NOMO-1 treated with dmso at 0.1 percent for 144 hours (cell line): Measurements from ENCODE around the gene HNRNPL.
"Not testable (repeated sequence)": the region's sequence is repeated elsewhere in the genome, so short reads cannot be mapped to it uniquely, and the experiment has no call there.

Experiments used
- DNase-seq: peaks from one replicate; lab custom pipeline; 2025; ENCODE audit not compliant: unreplicated experiment; lab: John Stamatoyannopoulos, UW

HNRNPL gene

GRCh38 chr19:38869836-38870607 is 20.2 kb upstream of the HNRNPL start:
- no peak for DNase-seq

- no peak for DNase-seq
These were observed 19.5 kb upstream of the HNRNPL start for GRCh38 chr19:38869160-38869835.

- DNase-seq = no peak
These were observed 18.8 kb upstream of the HNRNPL start for GRCh38 chr19:38868551-38868950.

- no peak for DNase-seq
These were observed 17.5 kb upstream of the HNRNPL start for GRCh38 chr19:38867171-38867780.

- DNase-seq = no peak
These were observed 12.7 kb upstream of the HNRNPL start for GRCh38 chr19:38862321-38863059.

GRCh38 chr19:38861368-38861767 is 11.6 kb upstream of the HNRNPL start:
- no peak for DNase-seq

- DNase-seq = not testable (repeated sequence)
These were observed 9.9 kb upstream of the HNRNPL start for GRCh38 chr19:38859631-38860204.

- DNase-seq = no peak
These were observed 7.0 kb upstream of the HNRNPL start for GRCh38 chr19:38856813-38857212.

- not testable (repeated sequence) for DNase-seq
These were observed 6.0 kb upstream of the HNRNPL start for GRCh38 chr19:38855751-38856150.

- DNase-seq = not testable (repeated sequence)
These were observed 5.2 kb upstream of the HNRNPL start for GRCh38 chr19:38854961-38855360.

GRCh38 chr19:38853214-38853613 is 3.4 kb upstream of the HNRNPL start:
- no peak for DNase-seq

GRCh38 chr19:38852231-38853044 is 2.7 kb upstream of the HNRNPL start:
- peak; percentile 66 for DNase-seq

GRCh38 chr19:38851622-38852230 is 1.9 kb upstream of the HNRNPL start:
- DNase-seq = peak; percentile 87

- no peak for DNase-seq
These were observed 1.3 kb upstream of the HNRNPL start for GRCh38 chr19:38850976-38851621.

- DNase-seq = no peak
These were observed 720 bp upstream of the HNRNPL start for GRCh38 chr19:38850436-38850975.

GRCh38 chr19:38849147-38849859 is 483 bp downstream of the HNRNPL start:
- peak; percentile 94 for DNase-seq

GRCh38 chr19:38848299-38849146 is 1.3 kb downstream of the HNRNPL start:
- no peak for DNase-seq
